IMR-90 (cell line): ENCODE measurements around the gene UBAC1.

Source experiments
- BHLHE40 ChIP-seq: fragments of 150-350 bp; IDR thresholded peaks from 2 replicates; pipeline ENCODE4 v1.6.1; 2016; ENCODE audit warnings: mild to moderate bottlenecking, low read depth, low read length
- CEBPB ChIP-seq: IDR thresholded peaks from 2 replicates; pipeline ENCODE4 v1.6.1; 2012; ENCODE audit warnings: low read depth, low read length, improper control_type of control experiment
- CTCF ChIP-seq: conservative IDR thresholded peaks from 2 replicates; pipeline ENCODE4 v1.5.1; 2012; ENCODE audit warnings: mild to moderate bottlenecking, low read depth, low read length, improper control_type of control experiment
- ELK1 ChIP-seq: fragments of 150-350 bp; IDR thresholded peaks from 2 replicates; pipeline ENCODE4 v1.6.1; 2016; ENCODE audit warnings: low read depth, mild to moderate bottlenecking, low read length, moderate library complexity, borderline replicate concordance
- FOS ChIP-seq: fragments of 150-350 bp; IDR thresholded peaks from 2 replicates; pipeline ENCODE4 v1.6.1; 2016; ENCODE audit warnings: low read depth, low read length
- MAFK ChIP-seq: IDR thresholded peaks from 2 replicates; pipeline ENCODE4 v1.6.1; 2012; ENCODE audit warnings: low read depth, low read length, improper control_type of control experiment
- MAZ ChIP-seq: IDR thresholded peaks from 2 replicates; pipeline ENCODE4 v1.6.1; 2012; ENCODE audit warnings: low read depth, mild to moderate bottlenecking, low read length, improper control_type of control experiment, moderate library complexity, borderline replicate concordance
- MXI1 ChIP-seq: IDR thresholded peaks from 2 replicates; pipeline ENCODE4 v1.6.1; 2012; ENCODE audit warnings: low read depth, mild to moderate bottlenecking, low read length, moderate library complexity, borderline replicate concordance
- RCOR1 ChIP-seq: IDR thresholded peaks from 2 replicates; pipeline ENCODE4 v1.6.1; 2012; ENCODE audit warnings: mild to moderate bottlenecking, low read length, improper control_type of control experiment; ENCODE audit not compliant: insufficient replicate concordance
- RFX5 ChIP-seq: IDR thresholded peaks from 2 replicates; pipeline ENCODE4 v1.8.0; 2012; ENCODE audit warnings: low read depth, mild to moderate bottlenecking, low read length, moderate library complexity
- SMC3 ChIP-seq: fragments of 150-350 bp; IDR thresholded peaks from 2 replicates; pipeline ENCODE4 v1.6.1; 2016; ENCODE audit warnings: low read depth, mild to moderate bottlenecking, antibody characterized with exemption, low read length, moderate library complexity

- no peak for TF ChIP-seq CTCF
- no peak for TF ChIP-seq ELK1
- no peak for TF ChIP-seq MAZ
- TF ChIP-seq CEBPB, result no peak
- no peak for TF ChIP-seq MXI1
- no peak for TF ChIP-seq RFX5
- no peak for TF ChIP-seq BHLHE40
- no peak for TF ChIP-seq FOS
- TF ChIP-seq MAFK, result no peak
- no peak for TF ChIP-seq RCOR1
- no peak for TF ChIP-seq SMC3
Observed at GRCh38 chr9:135986605-135987004, 25.4 kb upstream of the UBAC1 start.
